Liver (tissue), 3 donors: Measurements from ENCODE around the gene PHF11.

Experiments
- EGR1 ChIP-seq, 2 donors: IDR thresholded peaks; 2 replicates each; pipeline ENCODE4 v1.6.1; 2016 to 2018; ENCODE audit warnings: antibody characterized with exemption in 2 of 2, low read depth in 2 of 2
- GABPA ChIP-seq, 2 donors: IDR thresholded peaks in 1 of 2; conservative IDR thresholded peaks in 1 of 2; 2 replicates each; pipeline ENCODE4 v1.6.1; 2016; ENCODE audit warnings: antibody characterized with exemption in 2 of 2, mild to moderate bottlenecking in 1 of 2, moderate library complexity in 1 of 2
- HNF4A ChIP-seq, 2 donors: conservative IDR thresholded peaks; 2 replicates each; pipeline ENCODE4 v1.6.1; 2016; ENCODE audit warnings: antibody characterized with exemption in 2 of 2, mild to moderate bottlenecking in 2 of 2
- HNF4G ChIP-seq: IDR thresholded peaks from 2 replicates; pipeline ENCODE4 v1.6.1; 2016; ENCODE audit warnings: antibody characterized with exemption
- JUND ChIP-seq, 2 donors: IDR thresholded peaks; 2 replicates each; pipeline ENCODE4 v1.6.1; 2016; ENCODE audit warnings: antibody characterized with exemption in 2 of 2
- RAD21 ChIP-seq, 2 donors: IDR thresholded peaks; 2 replicates each; pipeline ENCODE4 v1.6.1; 2016; ENCODE audit warnings: antibody characterized with exemption in 2 of 2, mild to moderate bottlenecking in 2 of 2
- SP1 ChIP-seq: IDR thresholded peaks from 2 replicates; pipeline ENCODE4 v1.6.1; 2018; ENCODE audit warnings: antibody characterized with exemption, mild to moderate bottlenecking
- TAF1 ChIP-seq: conservative IDR thresholded peaks from 2 replicates; pipeline ENCODE4 v1.6.1; 2016; ENCODE audit warnings: antibody characterized with exemption, mild to moderate bottlenecking
- YY1 ChIP-seq: IDR thresholded peaks from 2 replicates; pipeline ENCODE4 v1.6.1; 2016; ENCODE audit warnings: antibody characterized with exemption, mild to moderate bottlenecking
- TF ChIP-seq, protein P1 (sequence below): IDR thresholded peaks from 2 replicates; pipeline ENCODE4 v1.6.1; 2016; ENCODE audit warnings: antibody characterized with exemption
- TF ChIP-seq, protein P2 (sequence below): fragments of 150-350 bp; IDR thresholded peaks from 2 replicates; pipeline ENCODE4 v1.5.1; 2017; ENCODE audit warnings: improper control_type of control experiment, low read depth, low read length; ENCODE audit not compliant: missing input control
- TF ChIP-seq, protein P3 (sequence below): IDR thresholded peaks from 2 replicates; pipeline ENCODE4 v1.6.1; 2016; ENCODE audit warnings: antibody characterized with exemption, mild to moderate bottlenecking
- TF ChIP-seq, protein P4 (sequence below): IDR thresholded peaks from 2 replicates; pipeline ENCODE4 v1.6.1; 2016; ENCODE audit warnings: antibody characterized with exemption
- TF ChIP-seq, protein P5 (sequence below): IDR thresholded peaks from 2 replicates; pipeline ENCODE4 v1.6.1; 2016; ENCODE audit warnings: antibody characterized with exemption
- donor health status: healthy.
- donor health status: healthy.

DNA sequence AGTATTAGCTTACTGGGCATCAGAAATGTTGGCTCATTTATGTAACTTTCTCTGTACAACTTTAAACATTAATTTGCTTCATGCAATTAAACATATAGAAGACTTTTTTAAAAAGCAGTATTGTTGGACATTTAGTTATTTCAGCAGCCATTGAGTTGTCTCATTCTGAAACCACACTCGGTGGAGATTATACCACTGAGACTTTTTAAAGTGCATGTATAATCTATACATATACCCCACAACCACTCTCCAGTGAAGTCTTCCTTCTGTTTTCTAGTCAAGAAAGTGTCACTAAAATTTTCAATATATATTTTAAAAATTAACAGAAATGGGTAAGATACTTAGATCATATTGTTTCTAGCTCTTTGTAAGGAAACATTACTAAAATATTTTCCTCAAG lies 36.2 kb upstream of the PHF11 start:
- TF ChIP-seq GABPA (IDR thresholded peaks at IDR 0.05 in 1 of 2, conservative IDR thresholded peaks at IDR 0.05 in 1 of 2): no peak
- TF ChIP-seq, protein P1, sequence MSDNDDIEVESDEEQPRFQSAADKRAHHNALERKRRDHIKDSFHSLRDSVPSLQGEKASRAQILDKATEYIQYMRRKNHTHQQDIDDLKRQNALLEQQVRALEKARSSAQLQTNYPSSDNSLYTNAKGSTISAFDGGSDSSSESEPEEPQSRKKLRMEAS: no peak
- TF ChIP-seq HNF4G: no peak
- no peak for TF ChIP-seq HNF4A (conservative IDR thresholded peaks at IDR 0.05)
- TF ChIP-seq, protein P2, sequence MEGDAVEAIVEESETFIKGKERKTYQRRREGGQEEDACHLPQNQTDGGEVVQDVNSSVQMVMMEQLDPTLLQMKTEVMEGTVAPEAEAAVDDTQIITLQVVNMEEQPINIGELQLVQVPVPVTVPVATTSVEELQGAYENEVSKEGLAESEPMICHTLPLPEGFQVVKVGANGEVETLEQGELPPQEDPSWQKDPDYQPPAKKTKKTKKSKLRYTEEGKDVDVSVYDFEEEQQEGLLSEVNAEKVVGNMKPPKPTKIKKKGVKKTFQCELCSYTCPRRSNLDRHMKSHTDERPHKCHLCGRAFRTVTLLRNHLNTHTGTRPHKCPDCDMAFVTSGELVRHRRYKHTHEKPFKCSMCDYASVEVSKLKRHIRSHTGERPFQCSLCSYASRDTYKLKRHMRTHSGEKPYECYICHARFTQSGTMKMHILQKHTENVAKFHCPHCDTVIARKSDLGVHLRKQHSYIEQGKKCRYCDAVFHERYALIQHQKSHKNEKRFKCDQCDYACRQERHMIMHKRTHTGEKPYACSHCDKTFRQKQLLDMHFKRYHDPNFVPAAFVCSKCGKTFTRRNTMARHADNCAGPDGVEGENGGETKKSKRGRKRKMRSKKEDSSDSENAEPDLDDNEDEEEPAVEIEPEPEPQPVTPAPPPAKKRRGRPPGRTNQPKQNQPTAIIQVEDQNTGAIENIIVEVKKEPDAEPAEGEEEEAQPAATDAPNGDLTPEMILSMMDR: no peak
- no peak for TF ChIP-seq YY1
- TF ChIP-seq RAD21 (IDR thresholded peaks at IDR 0.05): no peak
- TF ChIP-seq JUND (IDR thresholded peaks at IDR 0.05): no peak
- TF ChIP-seq, protein P3, sequence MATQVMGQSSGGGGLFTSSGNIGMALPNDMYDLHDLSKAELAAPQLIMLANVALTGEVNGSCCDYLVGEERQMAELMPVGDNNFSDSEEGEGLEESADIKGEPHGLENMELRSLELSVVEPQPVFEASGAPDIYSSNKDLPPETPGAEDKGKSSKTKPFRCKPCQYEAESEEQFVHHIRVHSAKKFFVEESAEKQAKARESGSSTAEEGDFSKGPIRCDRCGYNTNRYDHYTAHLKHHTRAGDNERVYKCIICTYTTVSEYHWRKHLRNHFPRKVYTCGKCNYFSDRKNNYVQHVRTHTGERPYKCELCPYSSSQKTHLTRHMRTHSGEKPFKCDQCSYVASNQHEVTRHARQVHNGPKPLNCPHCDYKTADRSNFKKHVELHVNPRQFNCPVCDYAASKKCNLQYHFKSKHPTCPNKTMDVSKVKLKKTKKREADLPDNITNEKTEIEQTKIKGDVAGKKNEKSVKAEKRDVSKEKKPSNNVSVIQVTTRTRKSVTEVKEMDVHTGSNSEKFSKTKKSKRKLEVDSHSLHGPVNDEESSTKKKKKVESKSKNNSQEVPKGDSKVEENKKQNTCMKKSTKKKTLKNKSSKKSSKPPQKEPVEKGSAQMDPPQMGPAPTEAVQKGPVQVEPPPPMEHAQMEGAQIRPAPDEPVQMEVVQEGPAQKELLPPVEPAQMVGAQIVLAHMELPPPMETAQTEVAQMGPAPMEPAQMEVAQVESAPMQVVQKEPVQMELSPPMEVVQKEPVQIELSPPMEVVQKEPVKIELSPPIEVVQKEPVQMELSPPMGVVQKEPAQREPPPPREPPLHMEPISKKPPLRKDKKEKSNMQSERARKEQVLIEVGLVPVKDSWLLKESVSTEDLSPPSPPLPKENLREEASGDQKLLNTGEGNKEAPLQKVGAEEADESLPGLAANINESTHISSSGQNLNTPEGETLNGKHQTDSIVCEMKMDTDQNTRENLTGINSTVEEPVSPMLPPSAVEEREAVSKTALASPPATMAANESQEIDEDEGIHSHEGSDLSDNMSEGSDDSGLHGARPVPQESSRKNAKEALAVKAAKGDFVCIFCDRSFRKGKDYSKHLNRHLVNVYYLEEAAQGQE: no peak
- TF ChIP-seq, protein P4, sequence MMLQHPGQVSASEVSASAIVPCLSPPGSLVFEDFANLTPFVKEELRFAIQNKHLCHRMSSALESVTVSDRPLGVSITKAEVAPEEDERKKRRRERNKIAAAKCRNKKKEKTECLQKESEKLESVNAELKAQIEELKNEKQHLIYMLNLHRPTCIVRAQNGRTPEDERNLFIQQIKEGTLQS: no peak
- no peak for TF ChIP-seq TAF1
- no peak for TF ChIP-seq EGR1 (IDR thresholded peaks at IDR 0.05; ENCODE audit: low read depth in 2 of 2)
- TF ChIP-seq, protein P5, sequence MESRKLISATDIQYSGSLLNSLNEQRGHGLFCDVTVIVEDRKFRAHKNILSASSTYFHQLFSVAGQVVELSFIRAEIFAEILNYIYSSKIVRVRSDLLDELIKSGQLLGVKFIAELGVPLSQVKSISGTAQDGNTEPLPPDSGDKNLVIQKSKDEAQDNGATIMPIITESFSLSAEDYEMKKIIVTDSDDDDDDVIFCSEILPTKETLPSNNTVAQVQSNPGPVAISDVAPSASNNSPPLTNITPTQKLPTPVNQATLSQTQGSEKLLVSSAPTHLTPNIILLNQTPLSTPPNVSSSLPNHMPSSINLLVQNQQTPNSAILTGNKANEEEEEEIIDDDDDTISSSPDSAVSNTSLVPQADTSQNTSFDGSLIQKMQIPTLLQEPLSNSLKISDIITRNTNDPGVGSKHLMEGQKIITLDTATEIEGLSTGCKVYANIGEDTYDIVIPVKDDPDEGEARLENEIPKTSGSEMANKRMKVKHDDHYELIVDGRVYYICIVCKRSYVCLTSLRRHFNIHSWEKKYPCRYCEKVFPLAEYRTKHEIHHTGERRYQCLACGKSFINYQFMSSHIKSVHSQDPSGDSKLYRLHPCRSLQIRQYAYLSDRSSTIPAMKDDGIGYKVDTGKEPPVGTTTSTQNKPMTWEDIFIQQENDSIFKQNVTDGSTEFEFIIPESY: no peak
- TF ChIP-seq SP1: no peak
